GM10248 (cell line): ENCODE results near the gene SYVN1.

Experiments used
- CTCF ChIA-PET: fragments of 300-600 bp; sonication (Branson Sonifier 250); formaldehyde crosslinking; extraction: SDS; loops from one replicate; lab custom pipeline; 2021; ENCODE audit warnings: antibody characterized with exemption; lab: Yijun Ruan, JAX
- POLR2A ChIA-PET: fragments of 350-650 bp; sonication (Branson Sonifier 250); formaldehyde crosslinking; extraction: SDS; loops from one replicate; lab custom pipeline; 2020; ENCODE audit warnings: antibody characterized with exemption; lab: Yijun Ruan, JAX
- DNase-seq: peaks from one replicate; pipeline ENCODE4 v3.0.0; 2012; ENCODE audit errors: extremely low spot score
- CTCF ChIP-seq: IDR thresholded peaks from 2 replicates; pipeline ENCODE4 v1.5.1; 2012; ENCODE audit warnings: mild to moderate bottlenecking, low read depth; ENCODE audit errors: extremely low read depth, missing control alignments, control extremely low read depth

SYVN1 gene

GRCh38 chr11:65115361-65116082 lies 18.8 kb downstream of the SYVN1 start:
- no peak for TF ChIP-seq CTCF
- CTCF ChIA-PET, result interaction anchor here (0.6 to 7.2 kb wide), 5 partner anchors 19 to 265 kb away, joined by 3 to 73 read pairs (median 5); partner anchors contain the start of genes ARL2, CAPN1 and SYVN1
- no peak for DNase-seq
- POLR2A ChIA-PET, result interaction anchor here (0.6 kb wide), 2 partner anchors 20 to 197 kb away, joined by 4 to 6 read pairs; no protein-coding TSS in a partner anchor

- POLR2A ChIA-PET, result interaction anchor here (1.6 kb wide), 1 partner anchor 7 kb away, joined by 10 read pairs; the partner anchor contains the start of genes FAU and MRPL49
Observed at GRCh38 chr11:65114538-65115171, 19.7 kb downstream of the SYVN1 start.

DNA sequence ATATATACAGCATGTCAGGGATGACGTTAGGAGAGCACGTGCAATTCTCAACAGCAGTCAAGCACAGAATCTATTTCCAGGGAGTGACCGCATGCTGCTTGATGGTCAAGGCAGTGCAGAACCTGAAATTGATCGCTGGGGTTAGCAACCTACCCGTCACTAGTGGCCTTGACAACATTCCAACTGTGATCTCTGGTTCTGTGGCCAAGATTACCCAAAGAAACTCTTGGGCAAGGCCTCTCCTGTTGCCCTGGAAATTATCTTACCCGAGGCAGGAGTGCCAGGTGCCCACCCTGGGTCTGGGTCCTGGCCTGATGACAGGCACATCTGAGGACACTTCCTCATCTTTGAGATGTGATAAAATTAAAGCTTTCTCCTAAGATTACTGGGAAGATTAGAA lies 20.5 kb downstream of the SYVN1 start:
- no peak for DNase-seq

More at GRCh38 chr11:65114538-65115171, 19.7 kb downstream of the SYVN1 start:
- CTCF ChIA-PET, result interaction anchor here (1.4 to 7.5 kb wide), 2 partner anchors 16 to 101 kb away, joined by 5 to 165 read pairs; partner anchors contain the start of genes ARL2 and VPS51
- no peak for DNase-seq
- TF ChIP-seq CTCF, result no peak

DNA sequence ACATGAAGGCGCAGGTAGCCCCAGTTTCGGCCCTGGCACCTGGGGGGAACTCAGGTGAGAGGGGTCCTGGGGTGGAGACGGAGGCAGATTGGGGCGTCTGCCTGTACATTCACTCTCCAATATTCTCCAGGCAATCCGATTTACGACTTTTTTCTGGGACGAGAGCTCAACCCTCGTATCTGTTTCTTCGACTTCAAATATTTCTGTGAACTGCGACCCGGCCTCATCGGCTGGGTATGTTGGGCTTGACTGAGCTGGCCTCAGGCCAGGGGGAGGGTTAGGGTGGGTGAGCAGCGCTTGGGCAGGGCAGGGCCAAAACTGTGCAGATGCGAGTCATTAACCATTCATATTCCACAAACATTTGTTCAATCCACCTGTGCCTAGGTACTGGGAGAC lies 21.0 kb downstream of the SYVN1 start:
- no peak for TF ChIP-seq CTCF
- CTCF ChIA-PET, result interaction anchor here (0.6 to 7.5 kb wide), 21 partner anchors 8 to 265 kb away, joined by 3 to 165 read pairs (median 4); partner anchors contain the start of genes ARL2, CAPN1, CDC42EP2 and FAU
- DNase-seq, result no peak
- POLR2A ChIA-PET, result interaction anchor here (1.6 to 4.0 kb wide), 2 partner anchors 9 to 14 kb away, joined by 10 to 14 read pairs; partner anchors contain the start of genes FAU and MRPL49

More for the DNA sequence above, 20.5 kb downstream of the SYVN1 start:
- ChIA-PET CTCF (interaction anchor here (1.1 to 7.5 kb wide), 7 partner anchors 13 to 101 kb away, joined by 3 to 165 read pairs (median 5); partner anchors contain the start of genes ARL2, SNX15 and VPS51), POLR2A (interaction anchor here (1.6 kb wide), 1 partner anchor 8 kb away, joined by 10 read pairs; the partner anchor contains the start of genes FAU and MRPL49)
- TF ChIP-seq CTCF, result no peak

DNA sequence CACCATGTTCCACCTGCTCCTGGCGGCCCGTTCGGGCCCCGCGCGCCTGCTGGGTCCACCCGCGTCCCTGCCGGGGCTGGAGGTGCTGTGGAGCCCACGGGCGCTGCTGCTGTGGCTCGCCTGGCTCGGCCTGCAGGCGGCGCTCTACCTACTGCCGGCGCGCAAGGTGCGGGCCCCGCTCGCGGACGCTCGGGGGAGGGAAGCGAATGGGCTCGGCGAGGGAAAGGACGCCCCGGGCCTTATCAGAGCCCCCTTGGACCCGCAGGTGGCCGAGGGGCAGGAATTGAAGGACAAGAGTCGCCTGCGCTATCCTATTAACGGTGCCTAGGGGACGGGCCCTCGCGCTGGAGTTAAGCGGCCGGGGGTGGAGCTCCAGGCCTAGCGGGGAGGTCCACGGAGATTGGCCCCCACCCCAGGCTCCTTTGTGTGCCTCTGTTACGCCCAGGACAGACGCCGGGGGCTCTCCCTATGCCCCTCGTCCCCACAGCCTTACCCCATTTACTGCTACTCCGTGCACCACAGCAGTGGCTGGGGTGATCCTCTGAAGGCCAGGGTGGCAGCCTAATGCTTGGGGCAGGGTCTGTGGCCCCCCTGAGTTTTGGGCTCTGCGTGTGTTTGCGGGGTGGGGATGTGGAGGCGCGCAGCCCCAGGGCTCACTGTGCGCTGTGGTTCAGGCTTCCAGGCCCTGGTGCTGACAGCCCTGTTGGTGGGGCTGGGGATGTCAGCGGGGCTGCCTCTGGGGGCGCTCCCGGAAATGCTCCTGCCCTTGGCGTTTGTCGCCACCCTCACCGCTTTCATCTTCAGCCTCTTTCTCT lies 21.6 kb downstream of the SYVN1 start:
- CTCF ChIA-PET, result interaction anchor here (0.6 to 7.5 kb wide), 25 partner anchors 8 to 328 kb away, joined by 3 to 165 read pairs (median 4); partner anchors contain the start of genes ARL2, CAPN1, CDC42EP2 and FAU
- peak; percentile 77 for DNase-seq
- POLR2A ChIA-PET, result interaction anchor here (0.9 to 4.0 kb wide), 4 partner anchors 9 to 22 kb away, joined by 3 to 14 read pairs (median 6); partner anchors contain the start of genes FAU and MRPL49

More for the DNA sequence above, 21.6 kb downstream of the SYVN1 start:
- TF ChIP-seq CTCF, result peak; percentile 94
